Germinal center (tissue), 1 donor: ENCODE results near the gene TK1.
"Not testable (repeated sequence)": the region's sequence is repeated elsewhere in the genome, so short reads cannot be mapped to it uniquely, and the experiment has no call there.

ENCODE experiments used
- DNase-seq: peaks from one replicate; pipeline ENCODE4 v3.0.0; 2012; ENCODE audit warnings: mixed read lengths, low spot score

Gene TK1

DNA sequence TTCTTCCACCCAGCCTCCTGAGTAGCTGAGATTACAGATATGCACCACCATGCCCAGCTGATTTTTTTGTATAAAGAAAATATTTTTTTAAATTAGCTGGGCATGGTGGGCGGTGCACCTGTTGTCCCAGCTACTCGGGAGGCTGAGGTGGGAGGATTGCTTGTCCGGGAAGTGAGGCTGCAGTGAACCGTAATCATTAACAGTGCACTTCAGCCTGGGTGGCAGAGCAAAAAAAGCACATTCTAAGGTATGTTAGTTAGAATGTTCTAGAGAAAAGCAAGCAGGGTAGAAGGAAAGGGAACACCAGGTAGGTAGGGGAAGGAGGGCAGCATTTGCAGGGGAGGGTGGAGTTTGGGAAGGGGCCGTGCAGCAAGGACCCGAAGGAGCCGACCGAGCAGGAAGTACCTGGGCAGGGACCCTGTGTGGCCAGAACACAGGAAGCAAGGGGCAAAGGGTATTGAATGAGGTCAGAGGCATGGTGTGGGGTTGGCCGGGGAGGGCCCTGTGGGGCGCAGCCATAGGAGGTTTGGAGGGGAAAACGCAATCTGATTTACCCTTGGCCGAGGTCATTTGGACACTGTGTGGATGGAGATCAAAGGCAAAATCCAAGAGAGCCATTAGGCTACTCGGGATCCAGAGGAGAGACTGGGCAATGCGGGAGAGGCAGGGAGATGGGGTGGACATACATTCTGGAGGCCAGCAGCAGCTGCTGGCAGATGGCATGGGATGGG is 38.4 kb downstream of the TK1 start:
- DNase-seq, result no peak

DNA sequence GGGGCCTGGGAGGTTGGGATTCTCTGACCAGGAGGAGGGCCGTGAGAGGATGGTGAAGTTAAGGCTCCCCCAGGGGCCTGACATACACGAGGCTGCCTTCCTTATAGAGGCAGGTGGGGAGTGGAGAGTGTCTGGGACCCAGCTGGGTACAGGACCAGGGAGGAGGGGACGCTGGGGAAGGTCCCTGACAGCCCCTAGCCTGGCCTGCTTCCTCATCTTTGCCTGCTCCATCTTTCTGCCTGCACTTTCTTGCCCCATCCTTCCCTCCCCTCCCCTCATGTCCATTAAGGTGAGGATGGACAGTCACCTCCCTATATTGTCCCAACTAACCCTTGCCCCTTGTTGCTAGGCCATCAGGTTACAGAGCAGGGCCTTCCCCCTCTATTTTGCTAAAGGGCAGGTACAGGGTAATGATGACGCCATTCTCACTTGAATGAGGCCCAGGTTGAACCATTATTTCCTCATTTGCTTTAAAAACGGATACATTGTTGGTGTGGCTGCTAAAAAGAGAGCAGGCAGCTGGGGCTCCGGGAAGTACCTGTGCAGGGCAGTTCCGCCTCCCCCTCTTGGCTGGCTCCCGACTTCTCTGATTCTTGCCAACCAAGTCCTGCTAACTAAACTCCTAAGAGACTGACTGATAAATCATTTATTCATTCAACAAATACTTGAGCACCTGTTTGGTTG is 39.4 kb downstream of the TK1 start:
- peak; percentile 53 for DNase-seq

DNA sequence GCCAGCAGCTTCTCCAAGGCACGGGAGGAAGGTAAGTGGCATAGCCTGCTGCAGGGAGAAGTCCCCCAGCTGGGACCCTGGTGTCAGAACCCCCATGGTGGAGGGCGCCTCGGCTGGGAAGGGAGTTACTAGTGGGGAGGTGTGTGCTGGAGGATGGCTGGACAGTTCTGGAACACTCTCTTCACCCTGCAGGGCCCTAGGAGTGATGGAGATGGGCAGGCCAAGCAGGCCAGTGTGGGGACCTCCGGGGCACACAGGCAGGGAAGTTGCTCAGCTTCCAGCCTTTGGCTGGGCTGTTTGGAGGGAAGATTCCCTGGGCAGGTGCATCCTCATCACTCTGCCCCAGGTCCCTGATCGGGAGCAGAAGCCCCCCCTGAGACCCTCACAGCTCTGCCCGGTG is 40.0 kb downstream of the TK1 start:
- no peak for DNase-seq

DNA sequence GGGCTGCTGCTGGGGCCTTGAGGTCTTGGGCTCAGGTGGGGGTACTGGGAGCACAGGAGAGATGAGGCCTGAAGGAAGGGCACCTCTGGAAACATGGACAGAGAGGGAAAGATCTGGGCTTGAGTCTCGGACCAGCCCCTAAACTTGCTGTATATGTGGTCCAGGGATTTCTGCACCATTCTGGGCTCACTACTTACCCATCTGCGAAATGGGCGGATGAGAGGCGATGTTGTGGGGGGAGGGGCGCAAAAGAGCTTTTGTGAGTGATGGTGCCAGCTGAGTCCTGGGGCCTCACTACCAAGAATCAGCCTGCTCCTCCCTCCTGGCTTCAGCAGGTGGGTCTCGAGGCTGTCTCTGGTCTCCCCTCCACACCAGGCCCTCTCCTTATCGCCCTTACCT is 40.4 kb downstream of the TK1 start:
- no peak for DNase-seq

DNA sequence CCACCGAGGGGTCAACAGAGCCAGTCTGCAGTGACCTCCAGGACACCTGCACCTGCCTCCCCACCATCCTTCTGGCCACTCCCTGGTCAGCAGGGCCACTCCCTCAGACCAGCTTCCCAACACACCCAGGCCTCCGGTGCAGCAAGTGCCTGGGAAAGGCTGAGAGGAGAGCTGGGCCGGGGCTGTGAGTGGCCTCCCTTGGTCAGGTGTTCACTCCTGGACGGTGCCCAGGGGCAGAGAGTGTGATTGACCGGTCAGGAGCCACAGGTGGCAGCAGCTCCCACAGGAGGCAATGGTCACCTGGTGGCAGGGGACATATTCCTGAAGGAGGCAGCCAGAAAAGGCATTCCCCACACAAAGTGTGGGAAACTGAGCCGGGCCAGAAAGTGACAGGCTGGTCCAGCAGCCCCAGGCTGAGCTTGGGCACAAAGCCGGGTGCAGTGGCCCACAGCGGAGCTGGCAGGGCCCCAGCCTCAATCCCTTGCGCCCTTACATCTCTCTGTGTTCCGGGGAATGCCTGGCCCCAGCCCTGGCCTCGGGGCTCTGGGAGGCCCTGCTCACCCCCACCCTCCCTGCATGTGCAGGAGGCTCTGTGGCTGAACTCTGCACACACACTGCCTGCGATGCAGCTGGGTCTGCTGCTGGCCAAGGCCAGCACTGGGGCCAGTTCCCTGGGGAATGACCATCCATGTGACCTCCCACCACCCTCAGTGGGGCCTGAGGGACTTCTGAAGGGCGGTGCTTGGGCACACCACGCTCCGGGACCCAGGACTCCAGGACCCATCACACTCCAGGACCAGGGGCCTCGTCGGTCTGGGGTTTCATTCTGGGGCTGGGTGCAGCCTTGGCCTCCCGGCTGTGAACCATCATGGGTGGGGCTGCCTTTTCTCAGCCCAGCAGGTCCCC is 41.9 kb downstream of the TK1 start:
- DNase-seq, result no peak

DNA sequence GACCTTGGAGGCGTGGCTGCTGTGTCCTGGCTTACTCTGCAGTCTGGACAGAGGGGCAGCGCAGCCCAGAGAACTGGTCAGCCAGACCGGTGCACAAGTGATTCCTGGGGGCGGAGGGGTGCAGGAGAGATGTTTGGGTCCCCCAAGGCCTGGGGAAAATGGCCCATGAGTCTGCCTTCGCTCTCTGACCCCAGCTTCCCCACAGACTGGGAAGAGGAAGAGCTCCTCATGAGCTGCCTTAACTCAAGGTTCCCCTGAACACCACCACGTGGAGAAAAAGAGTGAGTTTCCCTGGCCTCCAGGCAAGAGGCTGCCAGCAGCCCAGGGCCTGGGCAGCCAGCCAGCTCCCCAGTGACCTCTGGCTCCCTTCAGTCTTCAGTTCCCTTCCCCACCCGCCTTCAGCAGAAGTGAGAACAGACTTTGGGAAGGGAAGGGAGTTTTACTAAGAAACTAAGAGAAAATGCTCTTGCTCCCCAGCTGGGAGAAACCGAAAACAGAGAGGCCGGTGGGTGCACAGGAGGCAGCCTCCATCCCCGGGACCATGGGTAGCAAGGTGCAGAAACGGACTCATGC is 42.6 kb downstream of the TK1 start:
- no peak for DNase-seq

DNA sequence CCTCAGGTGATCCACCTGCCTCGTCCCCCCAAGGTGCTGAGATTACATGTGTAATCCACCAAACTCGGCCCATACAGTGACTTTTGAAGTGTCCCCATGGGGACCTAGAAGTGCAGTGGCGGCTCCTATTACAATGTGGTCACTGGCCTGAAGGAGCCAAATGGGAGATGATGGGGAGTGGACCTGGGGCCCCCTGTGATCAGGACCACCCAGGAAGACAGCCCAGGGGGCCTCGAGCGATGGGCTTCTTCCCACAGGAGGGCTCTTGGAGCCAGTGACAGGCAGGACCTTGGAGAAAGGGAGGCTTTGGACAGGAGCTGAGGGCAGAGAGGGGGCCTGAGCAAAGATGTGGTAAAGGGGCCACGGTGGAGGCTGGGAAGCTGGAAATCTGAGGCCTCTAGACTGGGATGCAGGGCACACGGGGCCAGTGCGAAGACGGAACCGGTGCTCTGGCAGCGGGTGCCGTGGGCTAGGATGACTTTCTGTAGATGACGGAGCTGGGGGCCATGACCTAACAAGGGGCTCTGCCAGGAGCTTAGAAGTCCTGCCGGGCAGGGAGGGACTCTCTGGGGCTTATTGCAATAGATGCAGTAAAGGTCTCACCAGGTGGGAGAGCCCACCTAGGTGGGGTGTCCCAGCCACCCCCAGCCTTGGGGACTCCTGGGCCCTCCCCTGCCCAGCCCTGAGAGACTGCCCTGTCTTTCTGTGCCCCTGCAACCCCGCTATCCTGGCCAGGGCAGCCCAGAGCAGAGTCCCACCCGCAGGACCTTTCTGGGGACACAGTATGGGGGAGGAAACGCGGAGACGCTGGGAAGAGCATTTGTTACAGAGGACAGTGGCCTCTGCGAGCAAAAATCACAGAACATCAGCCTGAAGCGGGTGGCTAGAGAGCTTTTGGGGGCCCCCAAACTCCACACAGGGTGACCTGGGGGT is 43.4 kb downstream of the TK1 start:
- DNase-seq, result no peak

DNA sequence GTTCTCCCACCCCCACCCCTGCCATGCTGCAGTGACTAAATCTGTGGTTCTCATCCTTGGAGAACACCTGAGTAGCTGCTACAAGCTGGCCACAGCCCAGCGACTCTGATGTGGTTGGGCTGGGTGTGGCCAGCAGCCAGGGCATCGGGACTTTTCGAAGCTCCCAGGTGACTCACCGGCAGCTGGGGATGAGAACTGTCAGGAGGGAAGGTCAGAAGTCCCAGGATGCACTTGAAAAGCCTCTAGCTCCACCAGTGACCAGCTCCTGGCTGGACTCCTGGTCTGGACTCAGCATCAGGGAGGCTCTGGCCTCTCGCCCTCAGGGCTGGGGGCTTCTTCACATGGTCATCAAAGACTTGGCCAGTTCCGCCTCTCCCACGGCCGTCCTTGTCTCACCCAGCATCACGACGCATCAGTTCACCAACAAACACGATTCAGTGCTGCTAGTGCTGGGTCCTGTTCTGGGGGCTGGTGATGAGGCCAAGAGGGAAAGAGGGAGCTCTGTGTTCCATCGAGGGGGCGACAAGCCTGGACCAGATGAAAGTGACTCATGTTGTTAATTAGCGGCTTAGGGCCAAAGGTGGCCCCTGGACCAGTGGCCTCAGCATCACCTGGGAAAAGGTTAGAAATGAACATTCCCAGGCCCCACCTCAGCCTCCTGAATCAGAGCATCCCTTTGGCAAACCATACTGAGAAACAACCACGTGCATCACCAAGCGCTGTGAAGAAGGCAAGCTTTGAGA is 44.6 kb downstream of the TK1 start:
- no peak for DNase-seq

DNA sequence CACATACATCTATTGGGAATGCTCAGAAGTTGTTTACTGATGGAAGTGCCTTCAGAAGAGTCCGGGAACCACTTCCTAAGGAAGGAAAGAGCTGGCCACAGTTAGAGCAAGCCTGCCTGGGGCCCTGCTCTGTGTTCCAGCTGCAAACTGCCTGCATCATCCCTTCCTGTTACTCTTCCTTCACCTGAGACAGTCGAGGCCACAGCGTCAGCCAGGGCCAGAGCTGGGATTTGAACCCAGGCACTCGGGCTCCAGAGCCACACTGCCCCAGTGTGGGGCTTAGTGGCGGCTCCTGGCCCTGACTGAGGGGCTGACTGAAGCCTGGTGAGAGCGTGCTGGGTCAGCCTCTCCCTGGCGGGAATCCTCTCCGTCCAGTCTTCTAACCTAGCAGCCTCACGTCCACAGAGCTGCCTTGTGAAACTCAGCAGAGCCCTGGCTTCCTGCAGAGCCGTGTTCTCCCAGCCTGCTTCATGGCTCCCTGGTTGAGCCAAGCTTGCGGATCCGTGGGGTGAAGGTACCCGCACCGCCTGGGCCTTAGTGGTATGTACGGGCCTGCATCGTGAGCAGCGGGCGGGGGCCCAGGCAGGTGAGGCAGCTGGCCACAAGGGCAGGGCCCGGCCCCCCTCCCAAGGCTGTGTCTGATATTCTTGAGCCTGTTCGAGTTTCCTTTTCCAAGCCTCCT is 45.3 kb downstream of the TK1 start:
- DNase-seq, result no peak

DNA sequence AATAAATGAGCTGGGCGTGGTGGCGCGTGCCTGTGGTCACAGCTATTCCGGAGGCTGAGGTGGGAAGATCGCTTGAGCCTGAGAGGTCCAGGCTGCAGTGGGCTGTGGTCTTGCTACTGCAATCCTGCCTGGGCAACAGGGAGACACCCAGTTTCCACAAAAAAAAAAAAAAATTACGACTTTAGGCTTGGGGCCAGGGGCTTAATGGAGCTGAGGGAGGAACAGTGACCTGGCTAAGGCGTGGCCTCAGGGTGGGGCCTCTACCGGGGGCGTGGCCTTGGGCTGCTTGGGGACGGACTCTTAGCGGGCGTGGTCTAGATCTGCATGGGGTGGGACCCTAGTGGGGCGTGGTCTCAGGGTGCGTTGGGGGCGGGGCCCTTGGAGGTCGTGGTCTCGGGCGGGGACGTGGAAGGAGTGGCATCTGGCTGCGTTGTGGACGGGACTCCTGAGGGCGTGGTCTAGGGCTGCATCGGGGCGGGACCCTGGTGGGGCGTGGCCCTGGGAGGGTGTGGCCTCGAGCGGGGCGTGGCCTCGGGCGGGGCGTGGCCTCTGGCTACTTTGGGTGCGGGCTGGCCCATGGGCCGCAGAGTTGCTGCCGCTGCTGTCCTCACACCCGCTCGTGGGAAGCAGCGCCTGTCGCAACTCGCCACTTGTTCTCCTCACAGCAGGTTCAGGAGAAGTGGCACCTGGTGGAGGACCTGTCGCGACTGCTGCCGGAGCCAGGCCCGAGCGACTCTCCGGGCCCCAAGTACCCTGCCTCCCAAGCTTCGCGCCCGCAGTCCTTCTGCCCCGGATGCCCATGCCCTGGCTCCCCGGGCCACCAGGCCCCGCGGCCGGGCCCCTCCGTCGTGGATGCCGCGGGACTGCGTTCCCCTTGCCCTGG is 46.4 kb downstream of the TK1 start:
- peak; percentile 94 for DNase-seq

DNA sequence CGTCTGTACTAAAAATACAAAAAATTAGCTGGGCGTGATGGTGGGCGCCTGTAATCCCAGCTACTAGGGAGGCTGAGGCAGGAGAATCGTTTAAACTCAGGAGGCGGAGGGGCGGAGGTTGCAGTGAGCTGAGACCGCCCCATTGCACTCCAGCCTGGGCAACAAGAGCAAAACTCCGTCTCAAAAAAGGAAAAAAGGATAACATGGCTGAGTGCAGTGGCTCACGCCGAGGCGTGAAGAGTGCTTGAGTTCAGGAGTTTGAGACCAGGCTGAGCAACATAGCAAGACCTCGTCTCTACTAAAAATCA is 47.0 kb downstream of the TK1 start:
- not testable (repeated sequence) for DNase-seq

DNA sequence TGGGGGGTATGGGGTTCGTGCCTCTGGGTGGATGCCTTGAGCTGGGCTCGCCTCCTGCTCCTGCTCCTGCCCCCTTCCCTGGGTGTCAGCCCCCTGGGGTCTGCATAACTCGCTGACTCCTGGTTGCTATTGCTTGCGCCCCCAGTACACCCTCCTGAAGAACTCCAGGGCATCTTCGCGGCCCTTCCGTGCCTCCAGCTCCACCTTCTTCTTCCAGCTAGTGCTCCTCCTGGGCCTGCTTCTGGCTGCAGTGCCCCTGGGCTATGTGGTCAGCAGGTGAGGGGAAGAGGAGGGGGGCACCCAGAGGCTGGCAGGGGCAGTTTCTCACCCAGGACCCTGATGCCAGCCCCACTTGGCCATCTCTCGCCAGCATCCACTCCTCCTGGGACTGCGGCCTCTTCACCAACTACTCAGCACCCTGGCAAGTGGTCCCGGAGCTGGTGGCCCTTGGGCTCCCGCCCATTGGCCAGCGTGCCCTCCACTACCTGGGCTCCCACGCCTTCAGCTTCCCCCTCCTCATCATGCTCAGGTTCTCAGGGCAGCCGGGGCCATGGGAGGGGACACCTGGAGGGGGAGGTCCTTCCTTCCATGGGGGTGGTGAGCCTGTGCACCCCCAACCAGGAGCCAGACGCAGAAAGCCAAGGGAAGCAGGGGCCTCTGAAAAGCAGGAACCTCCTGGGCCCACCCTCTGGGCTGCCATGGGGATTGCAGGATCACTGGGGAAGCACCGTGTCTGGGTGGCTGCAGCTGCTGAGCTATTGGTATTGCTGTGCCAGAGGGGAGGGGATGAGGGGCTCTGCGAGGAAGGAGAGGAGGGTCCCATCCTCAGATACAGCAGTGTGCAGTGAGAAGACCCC is 48.4 kb downstream of the TK1 start:
- DNase-seq, result no peak

DNA sequence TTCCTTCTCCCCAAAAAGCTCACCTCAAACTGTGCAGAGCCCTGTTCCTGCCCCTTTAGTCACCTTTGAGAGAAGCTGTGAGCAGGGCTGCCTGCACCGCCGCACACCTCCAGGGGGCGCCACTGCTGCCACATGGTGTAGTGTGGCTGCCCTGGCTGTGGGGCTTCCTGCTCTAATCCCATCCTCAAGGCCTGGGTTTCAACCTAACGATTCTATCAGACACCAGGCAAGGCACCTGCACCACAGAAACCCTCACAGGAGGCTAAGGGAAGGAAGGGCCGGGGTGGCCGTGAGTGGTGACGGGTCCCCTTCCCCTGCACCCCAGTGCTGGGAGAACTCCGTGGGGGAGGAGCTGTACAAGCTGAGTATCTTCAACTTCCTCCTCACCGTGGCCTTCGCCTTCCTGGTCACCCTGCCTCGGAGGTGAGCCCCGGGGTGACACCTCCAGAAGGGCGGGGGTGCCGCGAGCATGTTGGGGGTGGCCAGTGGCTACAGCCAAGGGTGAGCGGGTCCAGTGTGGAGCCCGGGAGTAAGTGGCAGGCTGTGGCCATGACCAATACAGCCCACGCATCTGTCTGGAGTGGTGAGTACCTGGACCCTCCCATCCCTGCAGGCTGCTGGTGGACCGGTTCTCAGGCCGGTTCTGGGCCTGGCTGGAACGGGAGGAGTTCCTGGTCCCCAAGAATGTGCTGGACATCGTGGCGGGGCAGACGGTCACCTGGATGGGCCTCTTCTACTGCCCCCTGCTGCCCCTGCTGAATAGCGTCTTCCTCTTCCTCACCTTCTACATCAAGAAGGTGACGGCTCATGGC is 49.3 kb downstream of the TK1 start:
- peak; percentile 54 for DNase-seq

DNA sequence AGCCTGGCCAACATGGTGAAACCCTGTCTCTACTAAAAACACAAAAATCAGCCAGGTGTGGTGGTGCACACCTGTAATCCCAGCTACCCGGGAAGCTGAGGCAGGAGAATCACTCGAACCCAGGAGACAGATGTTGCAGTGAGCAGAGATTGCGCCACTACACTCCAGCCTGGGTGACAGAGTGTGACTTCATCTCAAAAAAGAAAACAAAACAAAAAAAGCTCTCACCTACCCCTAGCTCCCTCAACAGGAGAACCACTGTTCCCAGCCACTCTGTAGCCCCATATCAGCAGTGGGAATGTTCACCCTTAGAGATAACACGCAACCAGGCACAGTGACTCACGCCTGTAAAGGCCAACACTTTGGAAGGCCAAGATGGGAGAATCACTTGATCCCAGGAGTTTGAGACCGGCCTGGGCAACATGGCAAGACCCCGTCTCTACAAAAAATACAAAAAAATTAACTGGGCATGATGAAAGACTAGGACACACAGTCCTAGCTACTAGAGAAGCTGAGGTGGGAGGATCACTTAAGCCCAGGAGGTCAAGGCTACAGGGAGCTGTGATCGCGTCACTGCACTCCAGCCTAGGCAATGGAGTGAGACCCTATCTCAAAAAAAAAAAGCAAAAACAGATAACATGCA is 50.9 kb downstream of the TK1 start:
- no peak for DNase-seq

DNA sequence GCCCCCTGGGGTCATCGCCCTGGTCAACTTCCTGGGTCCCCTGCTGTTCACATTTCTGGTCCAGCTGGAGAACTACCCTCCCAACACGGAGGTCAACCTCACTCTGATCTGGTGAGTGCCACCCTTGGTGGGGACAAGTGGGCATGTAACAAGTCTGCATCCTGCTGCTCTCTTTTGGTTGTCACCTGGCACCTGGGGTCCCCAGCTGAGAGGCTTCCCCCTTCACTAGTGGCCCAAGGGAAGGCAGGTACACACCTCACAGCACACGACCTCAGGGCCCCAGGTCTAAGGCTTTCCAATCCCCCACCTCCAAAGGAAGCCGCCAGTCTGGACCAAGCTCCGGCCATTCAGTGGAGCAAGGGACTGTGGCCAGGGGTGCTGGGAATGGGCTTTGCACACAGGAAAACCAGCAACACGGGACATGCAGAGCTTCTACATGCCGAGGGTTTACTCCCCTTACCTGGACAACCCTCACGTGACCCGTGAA is 51.9 kb downstream of the TK1 start:
- no peak for DNase-seq
